IgD-negative memory B cell (primary cell): ENCODE results near the gene CIC. TPM values are rescaled to one million over a fixed set of nuclear protein-coding genes. Genes with fewer than 3 reads are reported as not detected.
A peak's percentile ranks its signal among the peaks of the same experiment; 100 is the strongest.

ENCODE experiments used
- H3K27ac Mint-ChIP-seq, 3 donors: one replicate each; pipeline ENCODE4 v1.8.0; 2020 to 2022; ENCODE audit warnings: mild to moderate bottlenecking in 3 of 3, mixed read lengths in 3 of 3, moderate library complexity in 1 of 3
- H3K27me3 Mint-ChIP-seq: one replicate; pipeline ENCODE4 v1.8.0; 2021; ENCODE audit warnings: mixed read lengths
- H3K36me3 Mint-ChIP-seq: one replicate; pipeline ENCODE4 v1.8.0; 2020; ENCODE audit warnings: mild to moderate bottlenecking, mixed read lengths
- H3K4me1 Mint-ChIP-seq, 3 donors: one replicate each; pipeline ENCODE4 v1.8.0; 2020 to 2022; ENCODE audit warnings: mixed read lengths in 3 of 3, mild to moderate bottlenecking in 1 of 3
- H3K4me3 Mint-ChIP-seq, 4 donors: one replicate each; pipeline ENCODE4 v1.8.0; 2020 to 2022; ENCODE audit warnings: mild to moderate bottlenecking in 4 of 4, mixed read lengths in 4 of 4, moderate library complexity in 3 of 4
- H3K9me3 Mint-ChIP-seq, 3 donors: one replicate each; pipeline ENCODE4 v1.8.0; 2020 to 2021; ENCODE audit warnings: mixed read lengths in 3 of 3, mild to moderate bottlenecking in 1 of 3
- polyA plus RNA-seq: library from polyadenylated mRNA; unstranded; fragments of 300-500 nt; fragmentation: Illumina TruSeq; gene quantifications from one replicate; pipeline ENCODE4 v1.2.3, GENCODE V29; 2021

The CIC gene
- polyA plus RNA-seq = 4.5 TPM

GRCh38 chr19:42268704-42269477, at the start of gene CIC:
Gene CIC, plus strand, starts transcription at chr19:42269252. Its CDS starts 2,532 bp downstream, at chr19:42271784.
- H3K27me3 Mint-ChIP-seq = no peaks in the 10 kb centered on the region
- H3K4me3 Mint-ChIP-seq = peak within 1 kb of the TSS in 3 of 4 donors; percentile 85 to 96 (median 96)
- no peaks in the 10 kb centered on the region for H3K36me3 Mint-ChIP-seq
- H3K4me1 Mint-ChIP-seq = peaks cover 11 to 29% (median 21%) of the 10 kb centered on the region in 3 donors
- no peaks in the 10 kb centered on the region for H3K9me3 Mint-ChIP-seq
- H3K27ac Mint-ChIP-seq = peak within 1 kb of the TSS in 2 of 3 donors; percentile 87 to 98

- Mint-ChIP-seq H3K36me3 (no peaks in the 10 kb centered on the region), H3K9me3 (no peaks in the 10 kb centered on the region), H3K27me3 (no peaks in the 10 kb centered on the region), H3K27ac (peak within 1 kb of the TSS; percentile 62 to 97 (median 96)), H3K4me3 (peak within 1 kb of the TSS; percentile 96 to 99 (median 98)), H3K4me1 (peaks cover 32 to 42% (median 41%) of the 10 kb centered on the region in 3 donors)
These were observed 49.0 kb upstream of the CIC start, which contains the start of gene ZNF526 for GRCh38 chr19:42219812-42220750. Gene ZNF526, plus strand, starts transcription at chr19:42220312. Its CDS starts 4,092 bp downstream, at chr19:42224404.

GRCh38 chr19:42220751-42221097, 48.3 kb upstream of the CIC start:
- Mint-ChIP-seq H3K4me1 (peaks cover 28 to 36% (median 35%) of the 10 kb centered on the region in 3 donors), H3K27ac (peak overlapping the region in 2 of 3 donors; percentile 62 to 96), H3K27me3 (no peaks in the 10 kb centered on the region), H3K4me3 (peak overlapping the region; percentile 96 to 99 (median 98)), H3K9me3 (no peaks in the 10 kb centered on the region), H3K36me3 (no peaks in the 10 kb centered on the region)

GRCh38 chr19:42224940-42225717, 43.9 kb upstream of the CIC start:
- H3K36me3 Mint-ChIP-seq = no peaks in the 10 kb centered on the region

GRCh38 chr19:42225718-42226292, 43.2 kb upstream of the CIC start:
- peaks cover 5 to 15% (median 13%) of the 10 kb centered on the region in 3 donors for H3K4me1 Mint-ChIP-seq

More at GRCh38 chr19:42224940-42225717, 43.9 kb upstream of the CIC start:
- no peaks in the 10 kb centered on the region for H3K27me3 Mint-ChIP-seq
- peak overlapping the region in 1 of 3 donors; percentile 76 for H3K27ac Mint-ChIP-seq
- no peaks in the 10 kb centered on the region for H3K9me3 Mint-ChIP-seq
- peak overlapping the region in 1 of 4 donors; percentile 28 for H3K4me3 Mint-ChIP-seq
- peaks cover 7 to 20% (median 16%) of the 10 kb centered on the region in 3 donors for H3K4me1 Mint-ChIP-seq

GRCh38 chr19:42226886-42227285, 42.2 kb upstream of the CIC start:
- Mint-ChIP-seq H3K27me3 (no peaks in the 10 kb centered on the region), H3K4me3 (peak overlapping the region in 1 of 4 donors; percentile 52), H3K4me1 (peaks cover 5 to 12% (median 11%) of the 10 kb centered on the region in 3 donors), H3K9me3 (no peaks in the 10 kb centered on the region), H3K36me3 (no peaks in the 10 kb centered on the region), H3K27ac (no peak overlapping the region)

More at GRCh38 chr19:42225718-42226292, 43.2 kb upstream of the CIC start:
- Mint-ChIP-seq H3K27ac (no peak overlapping the region), H3K9me3 (no peaks in the 10 kb centered on the region), H3K36me3 (no peaks in the 10 kb centered on the region), H3K27me3 (no peaks in the 10 kb centered on the region), H3K4me3 (no peak overlapping the region)

- peak overlapping the region in 1 of 3 donors; percentile 86 for H3K27ac Mint-ChIP-seq
- no peaks in the 10 kb centered on the region for H3K27me3 Mint-ChIP-seq
- no peaks in the 10 kb centered on the region for H3K9me3 Mint-ChIP-seq
- no peaks in the 10 kb centered on the region for H3K36me3 Mint-ChIP-seq
- peaks cover 0 to 6% (median 5%) of the 10 kb centered on the region in 3 donors for H3K4me1 Mint-ChIP-seq
- H3K4me3 Mint-ChIP-seq = no peak overlapping the region
These were observed 40.4 kb upstream of the CIC start for GRCh38 chr19:42228641-42229040.

GRCh38 chr19:42229301-42229854, 39.7 kb upstream of the CIC start:
- H3K4me1 Mint-ChIP-seq = peaks cover 0 to 6% (median 5%) of the 10 kb centered on the region in 3 donors
- H3K27me3 Mint-ChIP-seq = no peaks in the 10 kb centered on the region
- peak overlapping the region in 2 of 3 donors; percentile 16 to 78 for H3K27ac Mint-ChIP-seq
- H3K4me3 Mint-ChIP-seq = peak overlapping the region in 1 of 4 donors; percentile 38
- H3K36me3 Mint-ChIP-seq = no peaks in the 10 kb centered on the region
- no peaks in the 10 kb centered on the region for H3K9me3 Mint-ChIP-seq

GRCh38 chr19:42229855-42230351, 39.1 kb upstream of the CIC start:
- Mint-ChIP-seq H3K4me3 (peak overlapping the region in 1 of 4 donors; percentile 38), H3K9me3 (no peaks in the 10 kb centered on the region), H3K4me1 (peaks cover 0 to 6% (median 5%) of the 10 kb centered on the region in 3 donors), H3K27ac (peak overlapping the region in 2 of 3 donors; percentile 16 to 78), H3K36me3 (no peaks in the 10 kb centered on the region), H3K27me3 (no peaks in the 10 kb centered on the region)

GRCh38 chr19:42230571-42230970, 38.5 kb upstream of the CIC start:
- no peaks in the 10 kb centered on the region for H3K27me3 Mint-ChIP-seq

GRCh38 chr19:42232435-42232834, 36.6 kb upstream of the CIC start:
- H3K4me1 Mint-ChIP-seq = peaks cover 0 to 4% (median 4%) of the 10 kb centered on the region in 3 donors
- no peaks in the 10 kb centered on the region for H3K27me3 Mint-ChIP-seq
- no peaks in the 10 kb centered on the region for H3K36me3 Mint-ChIP-seq
- H3K27ac Mint-ChIP-seq = no peak overlapping the region
- no peaks in the 10 kb centered on the region for H3K9me3 Mint-ChIP-seq
- no peak overlapping the region for H3K4me3 Mint-ChIP-seq

More at GRCh38 chr19:42230571-42230970, 38.5 kb upstream of the CIC start:
- Mint-ChIP-seq H3K36me3 (no peaks in the 10 kb centered on the region), H3K4me1 (peaks cover 0 to 6% (median 5%) of the 10 kb centered on the region in 3 donors), H3K27ac (no peak overlapping the region), H3K9me3 (no peaks in the 10 kb centered on the region), H3K4me3 (no peak overlapping the region)

GRCh38 chr19:42233106-42233505, 35.9 kb upstream of the CIC start:
- no peak overlapping the region for H3K27ac Mint-ChIP-seq
- no peak overlapping the region for H3K4me3 Mint-ChIP-seq
- H3K27me3 Mint-ChIP-seq = no peaks in the 10 kb centered on the region
- H3K9me3 Mint-ChIP-seq = no peaks in the 10 kb centered on the region
- no peaks in the 10 kb centered on the region for H3K36me3 Mint-ChIP-seq
- H3K4me1 Mint-ChIP-seq = peaks cover 0 to 4% (median 4%) of the 10 kb centered on the region in 3 donors

GRCh38 chr19:42233678-42234292, 35.3 kb upstream of the CIC start:
- H3K36me3 Mint-ChIP-seq = no peaks in the 10 kb centered on the region
- H3K27ac Mint-ChIP-seq = no peak overlapping the region

More at GRCh38 chr19:42233678-42234292, 35.3 kb upstream of the CIC start:
- no peak overlapping the region for H3K4me3 Mint-ChIP-seq
- H3K4me1 Mint-ChIP-seq = peaks cover 0 to 4% (median 2%) of the 10 kb centered on the region in 3 donors
- no peaks in the 10 kb centered on the region for H3K27me3 Mint-ChIP-seq
- no peaks in the 10 kb centered on the region for H3K9me3 Mint-ChIP-seq
